ENCODE measurements around the gene MYL4.
"Not testable (repeated sequence)": the region's sequence is repeated elsewhere in the genome, so short reads cannot be mapped to it uniquely, and the experiment has no call there.

MYL4 gene

DNA sequence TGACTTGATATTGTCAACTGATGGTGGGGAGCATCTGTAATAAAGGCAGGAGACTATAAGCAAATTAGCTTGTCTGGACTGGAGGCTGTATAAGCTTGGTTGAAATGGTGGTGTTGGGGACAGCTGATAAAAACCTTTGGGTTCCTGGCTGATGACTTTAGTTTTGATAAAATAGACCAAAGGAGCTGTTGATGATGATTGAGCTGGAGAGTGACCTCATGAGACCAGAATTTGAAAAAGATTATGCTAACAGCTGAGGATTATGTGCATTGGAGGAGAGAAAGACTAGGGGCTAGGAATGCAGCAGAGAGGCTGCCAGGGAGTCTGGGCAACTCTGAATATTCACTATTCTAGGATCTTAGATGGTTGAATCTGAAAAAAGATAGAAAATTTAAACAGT is 11.3 kb upstream of the MYL4 start:
- DNase-seq: no peak

- DNase-seq: peak; percentile 58
These were observed 9.4 kb upstream of the MYL4 start for GRCh38 chr17:47199627-47200324.

GRCh38 chr17:47200325-47200664 is 8.9 kb upstream of the MYL4 start:
- DNase-seq: no peak

GRCh38 chr17:47201166-47201565 is 8.0 kb upstream of the MYL4 start:
- DNase-seq: no peak

GRCh38 chr17:47203984-47204721 is 5.0 kb upstream of the MYL4 start:
- DNase-seq: no peak

GRCh38 chr17:47204722-47205418 is 4.3 kb upstream of the MYL4 start:
- no peak for DNase-seq

DNA sequence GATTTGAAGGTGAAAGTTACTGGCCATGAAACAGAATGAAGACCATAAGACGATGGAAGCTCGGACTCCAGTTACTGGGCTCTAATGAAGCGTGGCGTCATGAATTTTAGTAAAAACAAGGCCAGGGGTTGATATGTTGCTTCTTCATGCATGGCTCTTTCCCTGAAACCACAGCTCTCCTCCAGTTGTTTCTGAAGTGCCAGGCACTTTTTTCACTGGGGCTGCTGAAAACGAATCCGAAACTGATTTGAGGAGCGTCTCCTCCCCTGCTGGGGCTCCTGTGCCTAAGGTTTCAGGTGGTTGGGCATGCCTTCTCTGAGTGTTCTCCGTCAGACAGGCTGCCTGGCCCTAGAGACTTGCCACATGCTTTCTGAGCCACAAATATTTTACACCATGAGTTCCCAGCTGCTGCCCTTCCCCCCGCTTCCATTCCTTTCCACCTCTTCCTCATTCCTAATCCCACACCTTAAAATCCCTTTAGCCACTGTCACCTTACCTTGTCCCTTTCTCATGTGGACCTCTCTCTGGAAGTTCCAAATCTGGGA is 3.7 kb upstream of the MYL4 start:
- no peak for DNase-seq

- DNase-seq: no peak
These were observed 1.7 kb upstream of the MYL4 start for GRCh38 chr17:47207143-47208067.

GRCh38 chr17:47209499-47209898 is 351 bp downstream of the MYL4 start:
- DNase-seq: no peak

DNA sequence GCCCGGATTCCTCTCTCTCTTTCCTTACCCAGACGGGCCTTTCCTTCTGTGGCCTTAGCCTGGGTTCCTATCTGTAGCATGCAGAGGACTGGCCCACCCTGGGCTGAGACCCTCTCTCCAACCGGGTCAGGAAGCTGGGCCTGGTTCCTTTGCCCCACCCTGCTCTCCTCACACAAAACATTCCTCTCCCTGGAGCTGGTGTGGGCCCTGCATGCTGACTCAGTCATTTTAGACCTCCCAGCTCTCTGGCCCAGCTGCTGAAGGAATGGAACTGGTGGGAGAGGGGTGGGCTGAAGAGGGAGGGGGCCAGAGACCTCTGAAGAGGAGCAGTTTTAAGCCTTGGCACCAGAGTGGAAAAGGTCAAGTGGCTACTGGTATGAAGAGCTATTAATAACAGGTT is 957 bp downstream of the MYL4 start:
- no peak for DNase-seq

DNA sequence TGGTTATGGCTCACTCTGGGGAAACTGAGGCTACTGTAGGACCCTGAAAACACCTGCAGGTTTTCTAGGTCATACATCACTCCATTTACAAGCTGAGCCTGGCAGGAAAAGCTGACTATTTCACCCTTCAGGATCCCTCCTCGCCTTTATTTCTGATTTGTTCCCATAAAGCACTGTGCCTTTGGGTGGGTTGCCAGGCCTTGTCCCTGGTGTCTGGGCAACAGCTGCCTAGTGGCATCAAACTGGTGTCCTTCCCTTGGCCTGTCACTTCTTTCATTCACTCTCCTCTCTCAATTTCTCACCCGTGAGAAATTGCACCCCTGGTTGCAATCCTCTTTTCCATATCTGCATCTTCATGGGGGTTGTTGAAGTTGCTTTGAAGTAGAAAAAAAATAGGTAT is 1.6 kb downstream of the MYL4 start:
- DNase-seq: no peak

DNA sequence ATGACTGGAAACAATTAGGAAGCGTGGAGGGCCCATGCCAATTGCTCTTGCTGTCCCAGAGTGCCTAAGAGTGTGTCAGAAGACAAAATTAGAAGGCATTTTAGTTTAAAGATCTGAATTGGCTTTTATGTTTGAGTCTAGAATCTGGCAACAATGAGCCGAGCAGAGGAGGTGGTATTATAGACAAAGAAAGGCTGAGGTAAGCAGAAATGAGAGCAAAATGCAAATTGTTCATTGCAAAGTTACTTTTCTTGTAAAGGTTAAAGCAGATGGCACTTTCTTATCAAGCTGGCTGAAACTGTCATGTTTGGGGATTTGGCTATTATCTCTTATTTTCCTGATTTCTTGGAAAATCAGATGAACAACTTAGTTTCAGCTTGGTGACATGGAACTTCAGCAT is 3.3 kb downstream of the MYL4 start:
- DNase-seq: no peak

DNA sequence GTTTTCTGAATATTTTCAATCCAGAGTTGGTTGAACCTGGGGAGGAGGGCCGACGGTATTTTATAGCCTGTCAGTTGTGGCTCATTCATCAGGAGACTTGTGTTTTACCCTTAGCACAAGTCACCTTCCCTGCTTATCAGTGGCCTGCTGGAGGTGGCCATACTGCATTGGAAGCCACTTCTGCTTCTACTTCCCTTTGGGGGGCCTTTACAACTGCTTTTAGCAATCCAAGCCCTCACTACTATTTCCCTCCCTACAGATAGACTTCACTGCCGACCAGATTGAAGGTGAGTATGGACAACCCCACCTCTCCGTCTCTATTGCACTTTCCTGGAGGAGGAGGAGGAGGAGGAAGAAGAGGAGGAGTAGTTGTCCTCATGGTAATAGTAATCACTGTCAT is 4.4 kb downstream of the MYL4 start:
- no peak for DNase-seq

DNA sequence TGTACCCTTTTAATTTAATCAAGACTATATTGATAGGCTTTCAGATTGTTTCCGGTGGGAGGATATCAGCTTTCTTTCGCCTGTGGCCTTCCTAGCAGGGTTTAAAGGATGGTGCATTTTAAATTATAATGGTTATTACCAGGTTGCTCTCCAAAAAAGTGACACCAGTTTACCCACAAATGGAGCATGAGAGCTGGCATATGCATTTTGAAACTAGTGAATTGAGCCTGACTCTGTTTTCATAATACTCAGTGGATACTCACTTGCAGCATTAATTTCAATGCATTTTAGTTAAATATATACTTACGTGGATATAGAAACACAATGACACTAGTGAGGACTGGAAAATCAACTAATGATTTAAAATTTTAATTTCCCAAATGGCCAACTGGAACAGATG is 5.8 kb downstream of the MYL4 start:
- DNase-seq: no peak

DNA sequence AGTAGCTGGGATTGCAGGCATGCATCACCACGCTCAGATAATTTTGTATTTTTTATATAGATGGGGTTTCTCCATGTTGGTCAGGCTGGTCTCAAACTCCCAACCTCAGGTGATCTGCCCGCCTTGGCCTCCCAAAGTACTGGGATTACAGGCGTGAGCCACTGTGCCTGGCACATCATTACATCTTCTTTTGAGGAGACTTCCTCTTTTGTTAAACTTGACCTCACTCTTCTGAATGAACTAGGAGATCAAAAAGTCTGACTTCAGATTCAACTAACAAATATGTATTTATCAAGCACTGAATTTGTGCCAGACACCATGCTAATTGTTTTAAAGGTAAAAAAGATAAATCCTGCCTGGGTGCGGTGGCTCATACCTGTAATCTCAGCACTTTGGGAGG is 7.7 kb downstream of the MYL4 start:
- not testable (repeated sequence) for DNase-seq

DNA sequence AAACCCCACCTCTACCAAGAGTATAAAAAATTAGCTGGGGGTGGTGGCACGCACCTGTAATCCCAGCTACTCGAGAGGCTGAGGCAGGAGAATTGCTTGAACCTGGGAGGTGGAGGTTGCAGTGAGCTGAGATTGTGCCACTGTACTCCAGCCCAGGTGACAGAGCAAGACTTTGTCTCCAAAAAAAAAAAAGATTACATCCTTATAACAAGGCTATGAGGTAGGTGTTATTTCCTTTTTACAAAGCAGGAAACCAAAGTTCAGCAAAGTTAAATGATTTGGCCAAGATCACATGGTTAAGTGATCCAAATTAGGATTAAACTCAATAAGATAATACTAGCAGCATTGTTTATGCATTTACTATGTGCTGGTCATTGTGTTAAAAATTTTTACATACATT is 8.1 kb downstream of the MYL4 start:
- DNase-seq: not testable (repeated sequence)

DNA sequence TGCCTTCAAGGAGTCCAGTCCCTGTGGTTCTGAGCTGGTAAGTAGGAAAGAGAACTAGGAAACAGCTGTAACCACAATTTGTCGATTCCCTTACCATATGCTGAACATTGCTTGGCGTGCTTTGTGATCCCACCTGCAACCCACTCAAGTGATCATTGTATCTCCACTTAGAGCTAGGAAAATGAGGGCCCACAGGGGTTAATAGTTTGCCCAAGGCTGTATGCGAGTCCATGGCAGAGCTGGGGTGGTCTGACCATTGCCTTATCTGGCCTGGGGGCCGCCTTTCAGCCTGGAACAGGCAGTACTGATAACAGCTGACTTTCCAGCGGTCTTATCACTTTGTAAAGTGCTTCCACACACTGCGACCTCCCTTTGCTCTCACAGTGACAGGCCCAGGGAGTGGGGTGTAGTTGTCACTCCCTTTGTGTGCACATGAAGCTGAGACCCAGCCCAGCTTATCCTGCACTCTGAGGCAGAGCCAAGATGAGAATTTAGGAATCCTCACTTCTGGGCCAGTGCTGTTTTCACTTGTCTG is 9.8 kb downstream of the MYL4 start:
- no peak for DNase-seq

- no peak for DNase-seq
These were observed 10.7 kb downstream of the MYL4 start for GRCh38 chr17:47219621-47220475.

- peak; percentile 31 for DNase-seq
These were observed 11.4 kb downstream of the MYL4 start for GRCh38 chr17:47220531-47220999.

DNA sequence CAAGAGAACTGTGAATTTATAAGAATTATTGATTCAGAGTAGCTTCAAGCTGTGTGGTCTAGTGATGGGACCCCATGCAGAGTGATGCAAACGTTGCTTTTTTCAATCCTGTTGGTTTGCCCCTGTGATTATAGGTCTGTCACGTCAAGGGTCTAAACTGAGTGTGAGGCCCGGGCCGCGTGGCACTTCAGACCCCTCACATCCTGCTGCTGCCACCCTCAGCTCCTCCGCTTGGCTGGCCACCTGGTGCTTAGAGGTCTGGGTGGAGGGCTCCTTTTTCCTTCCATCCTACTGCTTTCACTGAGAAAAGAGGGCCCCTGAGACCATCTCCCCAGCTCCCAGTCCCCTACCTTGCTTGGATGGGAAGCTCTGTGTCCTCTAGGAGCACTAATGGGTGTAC is 12.0 kb downstream of the MYL4 start:
- DNase-seq: no peak

DNA sequence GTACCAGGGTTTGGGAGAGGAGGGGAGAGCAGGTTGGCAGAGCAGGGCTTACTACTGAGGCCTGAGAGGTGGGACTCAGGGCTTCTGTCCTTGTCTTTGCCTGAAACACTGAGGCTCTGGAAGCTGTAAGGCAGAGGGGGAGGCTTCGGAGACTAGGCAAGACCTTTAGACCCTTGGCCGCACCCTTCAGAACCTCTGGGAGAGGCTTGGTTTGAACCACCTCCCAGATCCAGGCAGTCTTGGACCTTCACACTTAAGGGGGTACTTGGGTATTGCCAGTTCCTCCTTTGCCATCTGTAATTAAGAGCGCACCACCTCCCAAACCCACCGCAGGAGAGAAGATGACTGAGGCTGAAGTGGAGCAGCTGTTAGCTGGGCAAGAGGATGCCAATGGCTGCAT is 12.9 kb downstream of the MYL4 start:
- no peak for DNase-seq

Data from KG1 (cell line).